Measurements from ENCODE around the gene PPP1R27. TPM values are rescaled to one million over a fixed set of nuclear protein-coding genes. Genes with fewer than 3 reads are reported as not detected.

The PPP1R27 gene
- total and polyA plus RNA-seq, 9 of the 15 experiments (the other 6 are each of a cell fraction or from before 2014, with no cell fraction given): 0.29 to 6.9 (median 1.5) TPM; not detected in 2

DNA sequence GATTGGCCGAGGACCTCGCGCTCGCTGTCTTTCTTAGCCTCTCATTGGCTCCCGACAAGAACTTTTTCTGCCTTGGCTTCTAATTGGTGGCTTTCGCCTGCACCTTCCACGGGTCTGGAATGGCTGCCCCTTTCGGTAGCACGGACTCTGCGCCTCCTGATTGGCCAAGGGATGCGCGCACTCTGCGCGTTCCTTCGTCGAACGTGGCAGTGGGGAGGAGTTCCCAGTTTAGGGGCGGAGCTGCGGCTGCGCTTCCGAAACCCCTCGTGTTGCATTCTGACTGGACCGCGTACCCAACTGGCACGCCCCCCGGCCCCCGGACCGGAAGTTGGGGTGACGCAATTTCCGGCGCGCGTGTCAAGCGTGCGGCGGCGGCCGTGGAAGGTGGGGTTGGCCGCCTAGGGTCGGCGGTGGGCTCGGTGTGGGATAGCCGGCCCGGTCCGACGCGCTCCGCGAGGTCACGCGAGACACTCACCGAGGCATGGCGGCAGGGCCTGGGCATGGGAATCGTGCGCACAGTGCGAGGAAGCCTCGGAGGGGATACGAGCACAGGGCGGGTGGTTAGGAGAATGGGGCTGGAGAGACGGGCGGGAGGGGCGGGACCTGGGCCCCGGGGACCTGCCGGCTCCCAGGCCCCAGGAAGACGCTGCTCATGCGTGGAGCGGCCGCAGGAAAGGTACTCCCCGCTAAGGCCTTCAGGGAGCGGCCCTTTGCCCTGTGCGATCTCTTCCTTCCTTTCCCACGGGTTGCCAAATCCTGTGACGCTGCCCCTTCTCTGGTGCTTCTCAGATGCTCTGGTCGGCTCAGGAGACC, 26.1 kb upstream of the PPP1R27 start (continued):
- peak; percentile 97 for TF ChIP-seq CEBPG (CRISPR knock-in tag; IDR thresholded peaks at IDR 0.05)
- peak; percentile 98 to 100 for TF ChIP-seq CEBPG (tag; conservative IDR thresholded peaks at IDR 0.05 in 1 of 2, IDR thresholded peaks at IDR 0.05 in 1 of 2)
- no peak for TF ChIP-seq FOXJ3 (CRISPR knock-in tag; IDR thresholded peaks at IDR 0.05)
- TF ChIP-seq NCOA1 (IDR thresholded peaks at IDR 0.05; ENCODE audit: low read depth): no peak
- peak; percentile 28; the same call in 1 of the 2 replicates for TF ChIP-seq CBX5 (IDR thresholded peaks at IDR 0.05; ENCODE audit: borderline replicate concordance, low read depth)
- TF ChIP-seq HDAC8 (tag; IDR thresholded peaks at IDR 0.05): peak; percentile 93
- TF ChIP-seq SP1 (CRISPR knock-in tag; IDR thresholded peaks at IDR 0.05): peak; percentile 97
- TF ChIP-seq TRIM28 (IDR thresholded peaks at IDR 0.05): no peak
- TF ChIP-seq SIN3A (IDR thresholded peaks at IDR 0.05; ENCODE audit: borderline replicate concordance in 2 of 2, control insufficient read depth in 1 of 2, low read depth in 2 of 2, low read length in 2 of 2): peak; percentile 16 to 94; a peak in 2 of 4 replicates
- TF ChIP-seq ATF1 (CRISPR knock-in tag; IDR thresholded peaks at IDR 0.05): peak; percentile 43
- peak; percentile 97 for TF ChIP-seq ATF1 (tag; IDR thresholded peaks at IDR 0.05)
- TF ChIP-seq CREM (IDR thresholded peaks at IDR 0.05; ENCODE audit: low read depth): peak; percentile 97
- peak; percentile 100 for TF ChIP-seq ZNF589 (CRISPR knock-in tag; IDR thresholded peaks at IDR 0.05; ENCODE audit: low read depth)
- TF ChIP-seq ZBTB8A (IDR thresholded peaks at IDR 0.05; ENCODE audit: partially characterized antibody): no peak
- TF ChIP-seq ELF1 (tag; IDR thresholded peaks at IDR 0.05): peak; percentile 90
- TF ChIP-seq PYGO2 (tag; IDR thresholded peaks at IDR 0.05): peak; percentile 97
- TF ChIP-seq MEF2D (tag; conservative IDR thresholded peaks at IDR 0.05; ENCODE audit: low read depth): peak; percentile 90
- TF ChIP-seq KDM4B (IDR thresholded peaks at IDR 0.05; ENCODE audit: borderline replicate concordance in 2 of 2, low read depth in 1 of 2): peak in 1 of 2 experiments; percentile 90; a peak in 2 of 4 replicates
- no peak for TF ChIP-seq HSF4 (CRISPR knock-in tag; IDR thresholded peaks at IDR 0.05; ENCODE audit: borderline replicate concordance)
- TF ChIP-seq MYC (IDR thresholded peaks at IDR 0.05; ENCODE audit: low read depth, low read length): peak; percentile 91
- TF ChIP-seq MYC (CRISPR knock-in tag; IDR thresholded peaks at IDR 0.05; ENCODE audit: borderline replicate concordance, low read depth): peak; percentile 84; the same call in 1 of the 2 replicates
- peak; percentile 95 for TF ChIP-seq JUND (IDR thresholded peaks at IDR 0.05; ENCODE audit: borderline replicate concordance, low read depth, low read length)
- TF ChIP-seq JUND (tag; IDR thresholded peaks at IDR 0.05; ENCODE audit: borderline replicate concordance, low read depth, low read length): peak; percentile 94; the same call in 2 of the 3 replicates
- no peak for TF ChIP-seq HNRNPL (IDR thresholded peaks at IDR 0.05; ENCODE audit: low read depth, low read length)
- no peak for TF ChIP-seq TEAD4 (IDR thresholded peaks at IDR 0.05; ENCODE audit: low read length)
- no peak for TF ChIP-seq TEAD4 (CRISPR knock-in tag; IDR thresholded peaks at IDR 0.05; ENCODE audit: borderline replicate concordance)
- peak; percentile 100 for TF ChIP-seq ASH1L (IDR thresholded peaks at IDR 0.05; ENCODE audit: borderline replicate concordance, low read depth, partially characterized antibody)
- 0 out of 2 replicates have a peak, but pooled peaks have one; percentile 21 for TF ChIP-seq ZKSCAN1 (IDR thresholded peaks at IDR 0.05; ENCODE audit: low read depth, low read length)
- TF ChIP-seq, protein P1, sequence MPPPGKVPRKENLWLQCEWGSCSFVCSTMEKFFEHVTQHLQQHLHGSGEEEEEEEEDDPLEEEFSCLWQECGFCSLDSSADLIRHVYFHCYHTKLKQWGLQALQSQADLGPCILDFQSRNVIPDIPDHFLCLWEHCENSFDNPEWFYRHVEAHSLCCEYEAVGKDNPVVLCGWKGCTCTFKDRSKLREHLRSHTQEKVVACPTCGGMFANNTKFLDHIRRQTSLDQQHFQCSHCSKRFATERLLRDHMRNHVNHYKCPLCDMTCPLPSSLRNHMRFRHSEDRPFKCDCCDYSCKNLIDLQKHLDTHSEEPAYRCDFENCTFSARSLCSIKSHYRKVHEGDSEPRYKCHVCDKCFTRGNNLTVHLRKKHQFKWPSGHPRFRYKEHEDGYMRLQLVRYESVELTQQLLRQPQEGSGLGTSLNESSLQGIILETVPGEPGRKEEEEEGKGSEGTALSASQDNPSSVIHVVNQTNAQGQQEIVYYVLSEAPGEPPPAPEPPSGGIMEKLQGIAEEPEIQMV (tag; conservative IDR thresholded peaks at IDR 0.05; ENCODE audit: low read depth): peak; percentile 84
